Activated CD8-positive, alpha-beta T cell treated with anti-CD3 and anti-CD28 coated beads for 36 hours (primary cell): ENCODE results near the gene DUSP7. TPM values are rescaled to one million over a fixed set of nuclear protein-coding genes. Genes with fewer than 3 reads are reported as not detected.

ENCODE experiments used
- ATAC-seq: fragments of 200-7000 bp; cut with Tn5 transposase; one replicate; pipeline ENCODE4 v1.10.0; 2021; ENCODE audit warnings: mild to moderate bottlenecking, moderate library complexity
- CTCF ChIA-PET: fragments of 350-600 bp; sonication (Branson Sonifier 250); formaldehyde crosslinking; loops from one replicate; lab custom pipeline; 2021; ENCODE audit warnings: antibody characterized with exemption; lab: Charles Lee
- POLR2A ChIA-PET: fragments of 350-600 bp; sonication (Branson Sonifier 250); formaldehyde crosslinking; loops from one replicate; lab custom pipeline; 2021; ENCODE audit warnings: antibody characterized with exemption; lab: Charles Lee
- DNase-seq: peaks from one replicate; pipeline ENCODE4 v3.0.0-alpha.2; 2020
- H3K27ac Mint-ChIP-seq: one replicate; pipeline ENCODE4 v1.8.0; 2021; ENCODE audit warnings: mild to moderate bottlenecking, mixed read lengths
- H3K27me3 Mint-ChIP-seq: one replicate; pipeline ENCODE4 v1.8.0; 2021; ENCODE audit warnings: mixed read lengths
- H3K36me3 Mint-ChIP-seq: one replicate; pipeline ENCODE4 v1.8.0; 2021; ENCODE audit warnings: low read depth, mixed read lengths
- H3K4me1 Mint-ChIP-seq: one replicate; pipeline ENCODE4 v1.8.0; 2021; ENCODE audit warnings: low read depth, mixed read lengths
- H3K4me3 Mint-ChIP-seq: one replicate; pipeline ENCODE4 v1.8.0; 2021; ENCODE audit warnings: mild to moderate bottlenecking, moderate library complexity, mixed read lengths
- H3K9me3 Mint-ChIP-seq: one replicate; pipeline ENCODE4 v1.8.0; 2021; ENCODE audit warnings: mixed read lengths
- CTCF ChIP-seq: fragments of 200-600 bp; IDR thresholded peaks from one replicate; pipeline ENCODE4 v1.8.0; 2022; ENCODE audit warnings: antibody characterized with exemption, mild to moderate bottlenecking
- intact Hi-C: fragments of 100-400 bp; cut with micrococcal nuclease; formaldehyde crosslinking; loops from one replicate; pipeline ENCODE4 v1.10.0; 2022
- total RNA-seq, 2 experiments: library from RNA; stranded (reverse); gene quantifications; one replicate each; pipeline ENCODE4 v1.2.3, GENCODE V29; 2021

The DUSP7 gene
- total RNA-seq, 2 experiments from 2014 or later: 19.6 to 21.6 TPM

GRCh38 chr3:52070724-52071621, 14.6 kb upstream of the DUSP7 start:
- DNase-seq: no peak
- ATAC-seq: peak; percentile 39
- intact Hi-C loops: no loop called here
- CTCF ChIA-PET: no interaction called here
- Mint-ChIP-seq H3K36me3 (no peaks in the 10 kb centered on the region), H3K4me1 (peaks cover 12% of the 10 kb centered on the region), H3K27me3 (no peaks in the 10 kb centered on the region), H3K9me3 (no peaks in the 10 kb centered on the region), H3K4me3 (no peak overlapping the region), H3K27ac (no peak overlapping the region)
- POLR2A ChIA-PET: interaction anchor here (0.8 to 0.9 kb wide), 2 partner anchors 13 to 114 kb away, joined by 3 read pairs; no protein-coding TSS in a partner anchor
- TF ChIP-seq CTCF: no peak

GRCh38 chr3:52069855-52070254, 13.5 kb upstream of the DUSP7 start:
- CTCF ChIA-PET: no interaction called here
- H3K4me3 Mint-ChIP-seq: no peak overlapping the region
- H3K9me3 Mint-ChIP-seq: no peaks in the 10 kb centered on the region
- H3K27me3 Mint-ChIP-seq: no peaks in the 10 kb centered on the region
- DNase-seq (no peak), ATAC-seq (no peak)
- peak overlapping the region; percentile 20 for H3K27ac Mint-ChIP-seq
- no peak for TF ChIP-seq CTCF
- POLR2A ChIA-PET: interaction anchor here (0.8 kb wide), 1 partner anchor 12 kb away, joined by 3 read pairs; no protein-coding TSS in a partner anchor
- peaks cover 12% of the 10 kb centered on the region for H3K4me1 Mint-ChIP-seq
- H3K36me3 Mint-ChIP-seq: no peaks in the 10 kb centered on the region
- intact Hi-C loops: no loop called here

- H3K4me3 Mint-ChIP-seq: no peak overlapping the region
- ATAC-seq (no peak), DNase-seq (no peak)
- POLR2A ChIA-PET: no interaction called here
- no peak for TF ChIP-seq CTCF
- no peak overlapping the region for H3K27ac Mint-ChIP-seq
- H3K4me1 Mint-ChIP-seq: peaks cover 12% of the 10 kb centered on the region
- CTCF ChIA-PET: no interaction called here
- H3K27me3 Mint-ChIP-seq: no peaks in the 10 kb centered on the region
- H3K9me3 Mint-ChIP-seq: no peaks in the 10 kb centered on the region
- intact Hi-C loops: no loop called here
- no peaks in the 10 kb centered on the region for H3K36me3 Mint-ChIP-seq
Measured at GRCh38 chr3:52069135-52069534, 12.8 kb upstream of the DUSP7 start.

- H3K4me1 Mint-ChIP-seq: peaks cover 12% of the 10 kb centered on the region
- POLR2A ChIA-PET: no interaction called here
- no peak for ATAC-seq
Measured at GRCh38 chr3:52068730-52069129, 12.4 kb upstream of the DUSP7 start.

More at GRCh38 chr3:52068730-52069129, 12.4 kb upstream of the DUSP7 start:
- Mint-ChIP-seq H3K27ac (no peak overlapping the region), H3K9me3 (no peaks in the 10 kb centered on the region), H3K4me3 (no peak overlapping the region), H3K36me3 (no peaks in the 10 kb centered on the region), H3K27me3 (no peaks in the 10 kb centered on the region)
- intact Hi-C loops: no loop called here
- no peak for TF ChIP-seq CTCF
- CTCF ChIA-PET: no interaction called here
- DNase-seq: no peak
